MG63 (cell line): Measurements from ENCODE around the gene UNC119B. TPM values are rescaled to one million over a fixed set of nuclear protein-coding genes. Genes with fewer than 3 reads are reported as not detected.
"Not testable (repeated sequence)": the region's sequence is repeated elsewhere in the genome, so short reads cannot be mapped to it uniquely, and the experiment has no call there.

Source experiments
- DNase-seq: peaks from one replicate; pipeline ENCODE4 v3.0.0-alpha.2; 2020
- H3K27me3 ChIP-seq: fragments of 250-450 bp; sonication (Bioruptor Pico); 2 replicates; pipeline ENCODE4 v1.5.1; 2020; ENCODE audit warnings: mild to moderate bottlenecking, moderate library complexity
- H3K36me3 ChIP-seq: fragments of 250-450 bp; sonication (Bioruptor Pico); 2 replicates; pipeline ENCODE4 v1.5.1; 2020; ENCODE audit warnings: mild to moderate bottlenecking, moderate library complexity
- H3K4me3 ChIP-seq: fragments of 250-450 bp; sonication (Bioruptor Pico); 2 replicates; pipeline ENCODE4 v1.5.1; 2020; ENCODE audit warnings: mild to moderate bottlenecking, moderate library complexity
- H3K9me3 ChIP-seq: fragments of 250-450 bp; sonication (Bioruptor Pico); 2 replicates; pipeline ENCODE4 v1.5.1; 2020; ENCODE audit warnings: mild to moderate bottlenecking, moderate library complexity
- total RNA-seq: library from RNA; depleted of rRNA; stranded (reverse); fragments of >200 nt; shearing (Covaris generic); gene quantifications from 2 replicates; pipeline ENCODE4 v1.2.3, GENCODE V29; 2014; ENCODE audit warnings: low replicate concordance; rRNA removed

UNC119B gene
- 30.8 and 43.8 TPM in 2 replicates for total RNA-seq

GRCh38 chr12:120710031-120710804, at the start of gene UNC119B:
Gene UNC119B, plus strand, starts transcription at chr12:120710458. Its CDS starts 17 bp downstream, at chr12:120710475.
- H3K36me3 ChIP-seq = peaks cover 25% of the 10 kb centered on the region
- peak within 1 kb of the TSS; percentile 75 for H3K4me3 ChIP-seq
- DNase-seq = peak; percentile 66
- H3K9me3 ChIP-seq = no peaks in the 10 kb centered on the region
- H3K27me3 ChIP-seq = no peaks in the 10 kb centered on the region

GRCh38 chr12:120661432-120661831, 48.8 kb upstream of the UNC119B start:
- no peaks in the 10 kb centered on the region for H3K36me3 ChIP-seq
- H3K4me3 ChIP-seq = no peak overlapping the region
- H3K9me3 ChIP-seq = no peaks in the 10 kb centered on the region
- no peak for DNase-seq
- H3K27me3 ChIP-seq = no peaks in the 10 kb centered on the region

- Histone ChIP-seq H3K27me3 (no peaks in the 10 kb centered on the region), H3K4me3 (no peak overlapping the region), H3K36me3 (no peaks in the 10 kb centered on the region), H3K9me3 (no peaks in the 10 kb centered on the region)
- no peak for DNase-seq
These were observed 47.4 kb upstream of the UNC119B start for GRCh38 chr12:120662879-120663278.

- no peak for DNase-seq
- Histone ChIP-seq H3K27me3 (no peaks in the 10 kb centered on the region), H3K4me3 (no peak overlapping the region), H3K36me3 (no peaks in the 10 kb centered on the region), H3K9me3 (no peaks in the 10 kb centered on the region)
These were observed 46.5 kb upstream of the UNC119B start for GRCh38 chr12:120663741-120664140.

- DNase-seq = no peak
- H3K36me3 ChIP-seq = no peaks in the 10 kb centered on the region
These were observed 43.5 kb upstream of the UNC119B start for GRCh38 chr12:120666571-120667390.

GRCh38 chr12:120668091-120668867, 42.0 kb upstream of the UNC119B start:
- DNase-seq = no peak
- no peaks in the 10 kb centered on the region for H3K36me3 ChIP-seq
- no peaks in the 10 kb centered on the region for H3K9me3 ChIP-seq
- no peak overlapping the region for H3K4me3 ChIP-seq
- no peaks in the 10 kb centered on the region for H3K27me3 ChIP-seq

More at GRCh38 chr12:120666571-120667390, 43.5 kb upstream of the UNC119B start:
- H3K4me3 ChIP-seq = no peak overlapping the region
- H3K9me3 ChIP-seq = no peaks in the 10 kb centered on the region
- no peaks in the 10 kb centered on the region for H3K27me3 ChIP-seq

GRCh38 chr12:120668868-120669840, 41.1 kb upstream of the UNC119B start:
- Histone ChIP-seq H3K36me3 (no peaks in the 10 kb centered on the region), H3K27me3 (no peaks in the 10 kb centered on the region), H3K4me3 (no peak overlapping the region), H3K9me3 (no peaks in the 10 kb centered on the region)
- DNase-seq = peak; percentile 26

- not testable (repeated sequence) for DNase-seq, H3K9me3 ChIP-seq, H3K27me3 ChIP-seq, H3K36me3 ChIP-seq, H3K4me3 ChIP-seq
These were observed 40.0 kb upstream of the UNC119B start for GRCh38 chr12:120670237-120670636.

GRCh38 chr12:120670667-120671066, 39.6 kb upstream of the UNC119B start:
- Histone ChIP-seq H3K36me3 (no peaks in the 10 kb centered on the region), H3K9me3 (no peaks in the 10 kb centered on the region), H3K4me3 (no peak overlapping the region), H3K27me3 (no peaks in the 10 kb centered on the region)
- DNase-seq = no peak

- DNase-seq = no peak
- no peak overlapping the region for H3K4me3 ChIP-seq
- no peaks in the 10 kb centered on the region for H3K9me3 ChIP-seq
- no peaks in the 10 kb centered on the region for H3K36me3 ChIP-seq
- H3K27me3 ChIP-seq = no peaks in the 10 kb centered on the region
These were observed 36.1 kb upstream of the UNC119B start for GRCh38 chr12:120674097-120674636.

GRCh38 chr12:120677765-120678473, 32.3 kb upstream of the UNC119B start:
- no peaks in the 10 kb centered on the region for H3K9me3 ChIP-seq
- no peaks in the 10 kb centered on the region for H3K36me3 ChIP-seq
- H3K27me3 ChIP-seq = no peaks in the 10 kb centered on the region
- DNase-seq = peak; percentile 37
- no peak overlapping the region for H3K4me3 ChIP-seq

GRCh38 chr12:120678572-120678971, 31.7 kb upstream of the UNC119B start:
- Histone ChIP-seq H3K4me3 (no peak overlapping the region), H3K27me3 (no peaks in the 10 kb centered on the region), H3K9me3 (no peaks in the 10 kb centered on the region), H3K36me3 (no peaks in the 10 kb centered on the region)
- DNase-seq = no peak

- H3K9me3 ChIP-seq = no peaks in the 10 kb centered on the region
- no peaks in the 10 kb centered on the region for H3K27me3 ChIP-seq
- no peaks in the 10 kb centered on the region for H3K36me3 ChIP-seq
- no peak for DNase-seq
- no peak overlapping the region for H3K4me3 ChIP-seq
These were observed 30.0 kb upstream of the UNC119B start for GRCh38 chr12:120680165-120680738.

GRCh38 chr12:120684523-120684932, 25.7 kb upstream of the UNC119B start:
- DNase-seq = no peak
- Histone ChIP-seq H3K4me3 (no peak overlapping the region), H3K27me3 (no peaks in the 10 kb centered on the region), H3K9me3 (no peaks in the 10 kb centered on the region), H3K36me3 (peaks cover 8% of the 10 kb centered on the region)

- DNase-seq = no peak
- H3K9me3 ChIP-seq = no peaks in the 10 kb centered on the region
- H3K36me3 ChIP-seq = peaks cover 10% of the 10 kb centered on the region
- H3K4me3 ChIP-seq = peak overlapping the region; percentile 66
- no peaks in the 10 kb centered on the region for H3K27me3 ChIP-seq
These were observed 24.7 kb upstream of the UNC119B start for GRCh38 chr12:120685522-120685921.
